H1 (cell line): ENCODE data around the gene EVX2. TPM values are rescaled to one million over a fixed set of nuclear protein-coding genes. Genes with fewer than 3 reads are reported as not detected.

ENCODE experiments used
- CEBPB ChIP-seq: IDR thresholded peaks from 2 replicates; pipeline ENCODE4 v1.6.1; 2012; ENCODE audit warnings: low read depth, low read length
- CTCF ChIP-seq, 3 experiments: IDR thresholded peaks; 1 replicate in 2 of 3; 2 replicates in 1 of 3; pipeline versions ENCODE4 v1.5.1 to v1.6.1; 2011; ENCODE audit warnings: low read length in 3 of 3, mild to moderate bottlenecking in 3 of 3, inconsistent platforms in 2 of 3, low read depth in 1 of 3, moderate library complexity in 1 of 3; ENCODE audit not compliant: insufficient read depth in 1 of 3; ENCODE audit errors: control extremely low read depth in 1 of 3
- JUN ChIP-seq: IDR thresholded peaks from 2 replicates; pipeline ENCODE4 v1.6.1; 2011; ENCODE audit warnings: low read depth, mild to moderate bottlenecking, improper control_type of control experiment, low read length
- polyA plus RNA-seq, 7 experiments: library from polyadenylated mRNA; depleted of rRNA in 3 of 7; stranded (reverse) in 5 of 7; unstranded in 2 of 7; fragments of >200 nt in 5 of 7; fragments of 200-250 nt in 2 of 7; gene quantifications; 1 replicate in 5 of 7; 2 replicates in 1 of 7; 4 replicates in 1 of 7; pipeline versions ENCODE4 v1.2.1 to v1.2.3, GENCODE V29; 2011 to 2013; ENCODE audit warnings: missing spikeins in 2 of 7, mixed read lengths in 2 of 7
- total RNA-seq: library from RNA; stranded (reverse); fragmentation: NEBNext Ultra II Directional; extraction: Animal tissue kit (Norgen Biotek cat#: 25700); gene quantifications from 2 replicates; pipeline ENCODE4 v1.2.1, GENCODE V29; 2021

The EVX2 gene
- total and polyA plus RNA-seq, 2 of the 8 experiments (the other 6 are each of a cell fraction or from before 2014, with no cell fraction given): not detected

DNA sequence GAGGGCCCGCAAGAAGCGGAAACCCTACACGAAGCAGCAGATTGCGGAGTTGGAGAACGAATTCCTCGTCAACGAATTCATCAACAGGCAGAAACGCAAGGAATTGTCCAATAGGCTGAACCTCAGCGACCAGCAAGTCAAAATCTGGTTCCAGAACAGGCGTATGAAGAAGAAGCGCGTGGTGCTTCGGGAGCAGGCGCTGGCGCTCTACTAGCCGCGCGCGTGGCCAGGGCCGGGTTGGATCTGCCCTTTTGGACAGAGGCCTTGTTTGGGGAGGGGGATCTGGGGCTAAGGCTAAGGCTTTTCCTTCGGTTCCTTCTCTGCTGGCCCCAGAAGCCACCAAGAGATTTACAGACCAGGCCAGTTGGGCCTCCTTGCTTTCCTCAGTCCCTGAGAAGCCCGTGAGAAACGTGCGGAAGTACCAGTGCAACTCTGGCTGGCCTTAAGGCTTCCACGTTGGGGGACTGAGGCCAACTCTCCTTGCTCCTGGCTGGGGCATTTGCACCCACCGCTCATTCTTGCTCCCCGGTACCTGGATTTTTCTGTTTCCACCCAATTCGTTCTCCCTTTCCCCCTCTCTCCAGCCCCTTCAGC is 16.9 kb upstream of the EVX2 start (continued):
- TF ChIP-seq CTCF (IDR thresholded peaks at IDR 0.05; ENCODE audit: control extremely low read depth in 1 of 3, insufficient read depth in 1 of 3, low read depth in 1 of 3, low read length in 3 of 3) (no peak), CEBPB (no peak), JUN (no peak)
